Kidney epithelial cell (primary cell): ENCODE measurements around the gene PCP4. TPM values are rescaled to one million over a fixed set of nuclear protein-coding genes. Genes with fewer than 3 reads are reported as not detected.
A peak's percentile ranks its signal among the peaks of the same experiment; 100 is the strongest.

Experiments
- DNase-seq: peaks from one replicate; pipeline ENCODE4 v3.0.0-alpha.2; 2010; ENCODE audit warnings: low read depth
- H3K27me3 ChIP-seq: 2 replicates; pipeline ENCODE4 v1.6.0; 2011; ENCODE audit warnings: low read length; ENCODE audit not compliant: control insufficient read depth, insufficient read depth
- H3K36me3 ChIP-seq: 2 replicates; pipeline ENCODE4 v1.5.1; 2011; ENCODE audit warnings: low read length; ENCODE audit not compliant: control insufficient read depth, insufficient read depth
- H3K4me3 ChIP-seq: 2 replicates; pipeline ENCODE4 v1.5.1; 2011; ENCODE audit warnings: low read depth, mild to moderate bottlenecking, control low read depth, low read length
- total RNA-seq: library from RNA; depleted of rRNA; stranded (reverse); fragments of >200 nt; gene quantifications from 2 replicates; pipeline ENCODE4 v1.2.3, GENCODE V29; 2015
- TF ChIP-seq, protein P1 (sequence below): IDR thresholded peaks from 2 replicates; pipeline ENCODE4 v1.5.1; 2011; ENCODE audit warnings: mild to moderate bottlenecking, moderate library complexity, low read length, control low read depth, inconsistent platforms; ENCODE audit not compliant: insufficient read depth, poor library complexity, severe bottlenecking

The PCP4 gene
- total RNA-seq, 1 donor from 2014 or later = 1.2 TPM

DNA sequence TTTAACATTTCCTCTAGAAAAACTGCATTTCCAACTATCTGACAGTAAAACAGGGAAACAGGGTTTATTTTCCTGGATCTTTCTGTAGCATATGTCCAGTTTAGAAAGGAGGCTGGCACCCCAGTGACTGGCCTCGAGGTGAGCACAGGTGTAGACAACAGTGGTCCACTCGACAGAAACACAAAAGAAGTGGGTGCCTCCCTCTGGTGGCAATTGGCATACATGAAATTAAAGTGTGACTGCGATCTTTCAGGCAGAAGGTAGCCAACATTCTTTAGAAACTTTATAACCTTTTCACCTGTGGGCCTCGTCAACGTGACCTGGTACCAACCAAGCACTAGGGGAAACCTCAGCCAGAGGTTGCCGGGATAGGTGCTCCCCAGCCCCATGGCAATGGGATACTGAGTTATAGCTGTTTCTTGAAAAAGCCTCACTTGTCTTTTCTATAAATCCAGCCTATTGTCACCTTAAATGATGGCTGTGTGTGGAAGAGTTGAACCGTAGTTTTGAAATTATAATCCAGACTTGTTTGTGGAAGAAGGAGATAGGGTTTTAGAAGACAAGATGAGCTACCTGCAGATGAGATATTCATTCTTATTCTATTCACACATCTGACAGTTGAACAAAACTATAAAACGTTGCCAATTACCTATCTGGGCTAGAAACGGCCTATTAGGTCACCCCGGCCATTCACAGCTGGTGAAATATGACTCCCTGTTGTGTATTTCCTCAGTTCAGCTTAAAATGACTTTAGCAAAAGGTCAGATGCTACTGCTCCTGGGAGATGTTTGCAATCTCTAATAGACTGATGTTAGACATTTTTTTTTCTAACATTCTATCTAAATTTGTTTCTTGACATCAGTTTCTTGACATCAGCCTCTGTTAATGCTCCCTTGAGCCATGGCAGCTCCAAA lies 44.3 kb downstream of the PCP4 start:
- TF ChIP-seq, protein P1, sequence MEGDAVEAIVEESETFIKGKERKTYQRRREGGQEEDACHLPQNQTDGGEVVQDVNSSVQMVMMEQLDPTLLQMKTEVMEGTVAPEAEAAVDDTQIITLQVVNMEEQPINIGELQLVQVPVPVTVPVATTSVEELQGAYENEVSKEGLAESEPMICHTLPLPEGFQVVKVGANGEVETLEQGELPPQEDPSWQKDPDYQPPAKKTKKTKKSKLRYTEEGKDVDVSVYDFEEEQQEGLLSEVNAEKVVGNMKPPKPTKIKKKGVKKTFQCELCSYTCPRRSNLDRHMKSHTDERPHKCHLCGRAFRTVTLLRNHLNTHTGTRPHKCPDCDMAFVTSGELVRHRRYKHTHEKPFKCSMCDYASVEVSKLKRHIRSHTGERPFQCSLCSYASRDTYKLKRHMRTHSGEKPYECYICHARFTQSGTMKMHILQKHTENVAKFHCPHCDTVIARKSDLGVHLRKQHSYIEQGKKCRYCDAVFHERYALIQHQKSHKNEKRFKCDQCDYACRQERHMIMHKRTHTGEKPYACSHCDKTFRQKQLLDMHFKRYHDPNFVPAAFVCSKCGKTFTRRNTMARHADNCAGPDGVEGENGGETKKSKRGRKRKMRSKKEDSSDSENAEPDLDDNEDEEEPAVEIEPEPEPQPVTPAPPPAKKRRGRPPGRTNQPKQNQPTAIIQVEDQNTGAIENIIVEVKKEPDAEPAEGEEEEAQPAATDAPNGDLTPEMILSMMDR = peak; percentile 25
- Histone ChIP-seq H3K27me3 (peaks cover 2% of the 10 kb centered on the region), H3K4me3 (no peak overlapping the region), H3K36me3 (no peaks in the 10 kb centered on the region)
- DNase-seq = no peak

DNA sequence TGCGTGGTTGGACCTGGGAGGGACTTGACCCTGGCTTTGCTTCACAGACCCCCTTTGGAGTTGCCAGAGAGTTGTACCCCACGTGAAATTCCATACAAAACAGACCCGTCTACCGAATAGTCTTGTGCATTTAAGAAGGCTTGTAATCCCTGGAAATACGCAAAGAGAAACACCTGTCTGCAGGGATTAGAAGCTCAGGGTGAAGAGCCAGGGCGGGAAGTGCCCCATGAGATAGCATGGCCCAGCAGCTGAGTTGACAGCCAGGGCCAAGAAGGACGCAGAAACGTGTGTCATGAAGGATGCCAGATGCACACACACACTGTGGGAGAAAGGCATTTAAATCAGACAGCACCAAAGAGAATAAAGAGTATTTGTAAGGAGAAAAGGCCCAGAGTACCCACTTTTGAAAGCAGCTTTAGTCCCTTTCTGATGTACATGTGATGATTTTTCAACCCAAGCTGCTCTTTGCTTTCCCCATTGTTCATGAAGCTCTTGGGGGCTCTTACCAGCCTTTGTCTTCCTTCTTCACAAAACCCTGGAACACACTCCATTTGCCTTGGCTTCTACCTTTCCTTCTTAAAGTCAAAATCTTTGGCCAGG lies 46.6 kb downstream of the PCP4 start:
- H3K36me3 ChIP-seq = no peaks in the 10 kb centered on the region
- no peak for DNase-seq
- H3K4me3 ChIP-seq = no peak overlapping the region
- TF ChIP-seq, protein P1 = no peak
- peaks cover 3% of the 10 kb centered on the region for H3K27me3 ChIP-seq

DNA sequence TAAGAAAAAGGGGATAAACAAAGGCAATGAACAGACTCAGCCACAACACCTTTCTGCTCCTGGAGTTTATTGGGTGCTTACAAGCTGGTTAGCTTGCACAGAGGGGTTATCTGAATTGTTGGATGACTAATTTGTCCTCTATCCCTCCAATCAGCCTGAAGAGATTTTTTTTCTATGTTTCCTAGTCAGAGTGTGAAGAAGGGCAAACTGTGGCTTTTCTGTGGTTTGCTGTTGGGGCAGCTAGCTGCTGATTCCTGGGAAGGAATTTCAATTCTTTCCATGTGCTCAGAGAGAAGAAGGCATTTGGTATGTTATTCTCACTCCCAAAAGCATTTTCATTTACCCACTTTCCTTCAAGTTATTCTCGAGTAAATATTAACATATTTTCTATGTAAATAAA lies 48.6 kb downstream of the PCP4 start:
- TF ChIP-seq, protein P1 = no peak
- Histone ChIP-seq H3K36me3 (no peaks in the 10 kb centered on the region), H3K4me3 (no peak overlapping the region), H3K27me3 (peaks cover 3% of the 10 kb centered on the region)
- DNase-seq = no peak

DNA sequence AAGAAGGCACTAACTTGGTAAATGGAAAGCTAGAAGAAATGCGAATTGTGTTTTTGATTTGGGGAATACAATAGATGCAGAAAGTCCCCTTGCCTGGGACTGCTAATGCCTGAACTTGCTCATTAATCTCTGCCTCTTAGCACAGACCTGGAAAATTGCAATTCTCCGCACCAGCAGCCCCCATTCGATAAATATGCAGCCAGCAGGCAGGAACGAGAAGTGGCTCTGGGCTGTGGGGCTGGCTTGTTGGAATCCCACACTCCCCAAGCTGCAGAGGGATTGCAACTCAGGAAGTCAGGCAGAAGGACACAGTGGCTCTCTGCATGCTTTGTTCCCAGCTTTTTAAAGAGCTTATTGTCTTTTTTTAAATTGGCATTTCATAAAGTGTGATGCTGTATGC lies 51.3 kb downstream of the PCP4 start:
- Histone ChIP-seq H3K4me3 (no peak overlapping the region), H3K27me3 (peaks cover 3% of the 10 kb centered on the region), H3K36me3 (no peaks in the 10 kb centered on the region)
- TF ChIP-seq, protein P1 = no peak
- DNase-seq = no peak

DNA sequence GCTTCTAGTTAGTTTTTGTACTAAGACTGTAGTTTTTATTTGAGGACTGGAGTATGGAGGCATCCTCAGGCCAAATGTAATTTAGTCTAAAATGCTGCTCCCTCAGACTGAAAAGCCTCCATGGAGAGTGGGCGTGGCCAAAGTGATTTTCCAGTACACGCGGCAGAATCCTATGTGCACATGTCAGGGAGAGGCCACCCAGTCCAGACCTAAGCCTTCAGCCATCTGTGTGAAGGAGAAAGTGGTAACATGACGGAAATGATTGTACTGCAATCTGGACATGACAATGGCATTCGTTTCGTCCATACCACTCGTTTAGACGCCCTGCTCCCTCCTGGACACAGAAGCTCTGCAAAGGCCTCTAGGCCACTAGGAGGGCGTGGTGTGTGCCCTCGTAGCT lies 56.2 kb downstream of the PCP4 start:
- Histone ChIP-seq H3K36me3 (no peaks in the 10 kb centered on the region), H3K4me3 (no peak overlapping the region), H3K27me3 (no peaks in the 10 kb centered on the region)
- TF ChIP-seq, protein P1 = no peak
- no peak for DNase-seq
